Hepatocyte (in vitro differentiated cells): Measurements from ENCODE around the gene SPATC1L. TPM values are rescaled to one million over a fixed set of nuclear protein-coding genes. Genes with fewer than 3 reads are reported as not detected.
A peak's percentile ranks its signal among the peaks of the same experiment; 100 is the strongest.
"Not testable (repeated sequence)": the region's sequence is repeated elsewhere in the genome, so short reads cannot be mapped to it uniquely, and the experiment has no call there.

Source experiments
- DNase-seq: peaks from one replicate; pipeline ENCODE4 v3.0.0-alpha.2; 2016; ENCODE audit warnings: low spot score
- H2AFZ ChIP-seq: fragments of 200-600 bp; sonication (generic); 2 replicates; pipeline ENCODE4 v1.6.0; 2016; ENCODE audit warnings: antibody characterized with exemption, mild to moderate bottlenecking
- H3K27ac ChIP-seq: fragments of 200-600 bp; sonication (generic); 2 replicates; pipeline ENCODE4 v1.5.1; 2016; ENCODE audit warnings: mild to moderate bottlenecking
- H3K27me3 ChIP-seq: fragments of 200-600 bp; sonication (generic); 2 replicates; pipeline ENCODE4 v1.6.1; 2016
- H3K36me3 ChIP-seq: fragments of 200-600 bp; sonication (generic); replicated peaks from 2 replicates; pipeline ENCODE4 v1.5.1; 2016; ENCODE audit warnings: low read depth; ENCODE audit not compliant: insufficient read depth
- H3K4me1 ChIP-seq: fragments of 200-600 bp; sonication (generic); 2 replicates; pipeline ENCODE4 v1.5.1; 2016; ENCODE audit warnings: mild to moderate bottlenecking, moderate library complexity; ENCODE audit not compliant: insufficient read depth
- H3K4me2 ChIP-seq: fragments of 200-600 bp; sonication (generic); 2 replicates; pipeline ENCODE4 v1.6.0; 2016
- H3K4me3 ChIP-seq: fragments of 200-600 bp; sonication (generic); 2 replicates; pipeline ENCODE4 v1.5.1; 2016; ENCODE audit warnings: mild to moderate bottlenecking
- H3K79me2 ChIP-seq: fragments of 200-600 bp; sonication (generic); 2 replicates; pipeline ENCODE4 v1.6.0; 2017; ENCODE audit warnings: mild to moderate bottlenecking
- H3K9me2 ChIP-seq: fragments of 200-600 bp; sonication (generic); replicated peaks from 2 replicates; pipeline ENCODE4 v1.6.0; 2017; ENCODE audit warnings: mild to moderate bottlenecking; ENCODE audit not compliant: insufficient read depth
- H3K9me3 ChIP-seq: fragments of 200-600 bp; sonication (generic); 2 replicates; pipeline ENCODE4 v1.5.1; 2016; ENCODE audit warnings: low read depth, mild to moderate bottlenecking
- H4K20me1 ChIP-seq: fragments of 200-600 bp; sonication (generic); 2 replicates; pipeline ENCODE4 v1.6.0; 2016; ENCODE audit warnings: mild to moderate bottlenecking; ENCODE audit not compliant: insufficient read depth, poor library complexity, severe bottlenecking
- CTCF ChIP-seq: fragments of 200-600 bp; sonication (generic); IDR thresholded peaks from 2 replicates; pipeline ENCODE4 v1.5.1; 2016; ENCODE audit warnings: antibody characterized with exemption, mild to moderate bottlenecking; ENCODE audit not compliant: poor library complexity
- EZH2 ChIP-seq: fragments of 200-600 bp; sonication (generic); IDR thresholded peaks from 2 replicates; pipeline ENCODE4 v1.6.1; 2016; ENCODE audit warnings: antibody characterized with exemption, mild to moderate bottlenecking, borderline replicate concordance
- EZH2phosphoT487 ChIP-seq: fragments of 200-600 bp; sonication (generic); IDR thresholded peaks from one replicate; pipeline ENCODE4 v1.6.1; 2018; ENCODE audit warnings: antibody characterized with exemption, mild to moderate bottlenecking, low read depth, moderate library complexity; ENCODE audit not compliant: unreplicated experiment, severe bottlenecking
- WGBS: methylation state at CpG from one replicate; pipeline ENCODE4 v1.1.6; 2016; ENCODE audit warnings: low lambda C conversion rate; ENCODE audit errors: missing lambda C conversion rate; 5-methylcytosine and 5-hydroxymethylcytosine counted together
- polyA plus RNA-seq: library from polyadenylated mRNA; unstranded; fragments of >200 nt; fragmentation: Nextera tagmentation; extraction: Ambion mirVana; gene quantifications from 2 replicates; pipeline ENCODE4 v1.2.1, GENCODE V29; 2016
- total RNA-seq: library from RNA; depleted of rRNA; stranded (reverse); fragments of >200 nt; gene quantifications from 2 replicates; pipeline ENCODE4 v1.2.3, GENCODE V29; 2014

SPATC1L gene
- total and polyA plus RNA-seq, 2 experiments from 2014 or later: 10.1 to 24.2 TPM

GRCh38 chr21:46172863-46173528, 11.3 kb downstream of the SPATC1L start:
- TF ChIP-seq EZH2: no peak
- no peak for TF ChIP-seq EZH2phosphoT487
- no peak for TF ChIP-seq CTCF
- no peaks in the 10 kb centered on the region for H3K27me3 ChIP-seq
- no peak overlapping the region for H3K27ac ChIP-seq
- 93% methylated on average over 5 of the region's 6 CpGs for WGBS
- no peaks in the 10 kb centered on the region for H3K4me1 ChIP-seq
- H3K9me2 ChIP-seq: no peaks in the 10 kb centered on the region
- no peak overlapping the region for H3K4me2 ChIP-seq
- H3K36me3 ChIP-seq: no peaks in the 10 kb centered on the region
- H2AFZ ChIP-seq: no peak overlapping the region
- H3K9me3 ChIP-seq: peaks cover 5% of the 10 kb centered on the region
- H3K79me2 ChIP-seq: peaks cover 22% of the 10 kb centered on the region
- no peaks in the 10 kb centered on the region for H4K20me1 ChIP-seq
- no peak overlapping the region for H3K4me3 ChIP-seq
- peak; percentile 1 for DNase-seq

- Histone ChIP-seq H3K4me3 (no peak overlapping the region), H3K27me3 (no peaks in the 10 kb centered on the region), H2AFZ (no peak overlapping the region), H3K79me2 (peaks cover 17% of the 10 kb centered on the region), H3K9me3 (no peaks in the 10 kb centered on the region), H3K36me3 (no peaks in the 10 kb centered on the region), H3K4me2 (no peak overlapping the region), H3K9me2 (no peaks in the 10 kb centered on the region), H4K20me1 (no peaks in the 10 kb centered on the region), H3K4me1 (no peaks in the 10 kb centered on the region), H3K27ac (no peak overlapping the region)
- 92% methylated on average over 15 of the region's 21 CpGs for WGBS
- no peak for DNase-seq
- TF ChIP-seq EZH2 (no peak), EZH2phosphoT487 (no peak), CTCF (no peak)
Observed at GRCh38 chr21:46171996-46172862, 12.0 kb downstream of the SPATC1L start.

- DNase-seq: no peak
- no peak overlapping the region for H3K4me2 ChIP-seq
- no peak overlapping the region for H3K27ac ChIP-seq
- H3K9me2 ChIP-seq: no peaks in the 10 kb centered on the region
- no peaks in the 10 kb centered on the region for H3K27me3 ChIP-seq
- no peak overlapping the region for H2AFZ ChIP-seq
- TF ChIP-seq EZH2phosphoT487 (no peak), EZH2 (no peak), CTCF (no peak)
- 89% methylated on average over 2 of the region's 2 CpGs for WGBS
- H3K4me1 ChIP-seq: no peaks in the 10 kb centered on the region
- H4K20me1 ChIP-seq: no peaks in the 10 kb centered on the region
- no peak overlapping the region for H3K4me3 ChIP-seq
- no peaks in the 10 kb centered on the region for H3K9me3 ChIP-seq
- no peaks in the 10 kb centered on the region for H3K36me3 ChIP-seq
- peaks cover 16% of the 10 kb centered on the region for H3K79me2 ChIP-seq
Observed at GRCh38 chr21:46171585-46171984, 12.7 kb downstream of the SPATC1L start.

GRCh38 chr21:46170436-46171193, 13.6 kb downstream of the SPATC1L start:
- not testable (repeated sequence) for H4K20me1 ChIP-seq, H3K4me1 ChIP-seq, H3K4me3 ChIP-seq, H3K36me3 ChIP-seq, H2AFZ ChIP-seq, H3K9me3 ChIP-seq, H3K27ac ChIP-seq, H3K9me2 ChIP-seq, H3K4me2 ChIP-seq, H3K27me3 ChIP-seq
- WGBS: 91% methylated on average over 1 of the region's 1 CpG
- H3K79me2 ChIP-seq: peaks cover 10% of the 10 kb centered on the region
- peak; percentile 1 for DNase-seq
